KG1 (cell line): ENCODE results near the gene THBS4.

Source experiments
- DNase-seq: peaks from one replicate; lab custom pipeline; 2025; lab: John Stamatoyannopoulos, UW

Gene THBS4

GRCh38 chr5:80034962-80035821 is at the start of gene THBS4:
TSS of gene THBS4 (plus strand) at chr5:80035348. CDS start at chr5:80035538, 190 bp downstream.
- no peak for DNase-seq

- DNase-seq: no peak
Observed at GRCh38 chr5:79986260-79986659, 48.9 kb upstream of the THBS4 start.

- no peak for DNase-seq
Observed at GRCh38 chr5:79990205-79990597, 44.9 kb upstream of the THBS4 start.

GRCh38 chr5:79990598-79991507 is 44.3 kb upstream of the THBS4 start, which contains the start of gene MTX3:
TSS of gene MTX3 (minus strand) at chr5:79991262. CDS start at chr5:79991238, 24 bp downstream.
- DNase-seq: peak; percentile 94

GRCh38 chr5:79992891-79993657 is 42.1 kb upstream of the THBS4 start:
- DNase-seq: no peak

- DNase-seq: no peak
Observed at GRCh38 chr5:79999722-80000121, 35.4 kb upstream of the THBS4 start.

GRCh38 chr5:80002677-80003076 is 32.5 kb upstream of the THBS4 start:
- DNase-seq: no peak

GRCh38 chr5:80008995-80009765 is 26.0 kb upstream of the THBS4 start:
- no peak for DNase-seq

GRCh38 chr5:80010754-80011392 is 24.3 kb upstream of the THBS4 start:
- DNase-seq: no peak

- DNase-seq: no peak
Observed at GRCh38 chr5:80025069-80025468, 10.1 kb upstream of the THBS4 start.

- no peak for DNase-seq
Observed at GRCh38 chr5:80026841-80027240, 8.3 kb upstream of the THBS4 start.

- DNase-seq: no peak
Observed at GRCh38 chr5:80031109-80031508, 4.0 kb upstream of the THBS4 start.

GRCh38 chr5:80033513-80033912 is 1.6 kb upstream of the THBS4 start:
- DNase-seq: no peak

GRCh38 chr5:80034559-80034958 is 589 bp upstream of the THBS4 start:
- no peak for DNase-seq

GRCh38 chr5:80035839-80036238 is 691 bp downstream of the THBS4 start:
- DNase-seq: no peak

GRCh38 chr5:80036615-80037014 is 1.5 kb downstream of the THBS4 start:
- no peak for DNase-seq

- DNase-seq: no peak
Observed at GRCh38 chr5:80037366-80037765, 2.2 kb downstream of the THBS4 start.

- no peak for DNase-seq
Observed at GRCh38 chr5:80039650-80040049, 4.5 kb downstream of the THBS4 start.

- DNase-seq: no peak
Observed at GRCh38 chr5:80041527-80041926, 6.4 kb downstream of the THBS4 start.

GRCh38 chr5:80042330-80042729 is 7.2 kb downstream of the THBS4 start:
- no peak for DNase-seq

- no peak for DNase-seq
Observed at GRCh38 chr5:80043187-80043586, 8.0 kb downstream of the THBS4 start.
